Activated CD4-positive, alpha-beta T cell treated with anti-CD3 and anti-CD28 coated beads for 36 hours (primary cell): Measurements from ENCODE around the gene SIRPG. TPM values are rescaled to one million over a fixed set of nuclear protein-coding genes. Genes with fewer than 3 reads are reported as not detected.

Experiments
- ATAC-seq: fragments of 200-7000 bp; cut with Tn5 transposase; one replicate; pipeline ENCODE4 v1.10.0; 2021; ENCODE audit warnings: mild to moderate bottlenecking, moderate library complexity
- CTCF ChIA-PET: fragments of 350-600 bp; sonication (Branson Sonifier 250); formaldehyde crosslinking; loops from one replicate; lab custom pipeline; 2021; ENCODE audit warnings: antibody characterized with exemption; lab: Charles Lee
- POLR2A ChIA-PET: fragments of 350-600 bp; sonication (Branson Sonifier 250); formaldehyde crosslinking; loops from one replicate; lab custom pipeline; 2021; ENCODE audit warnings: antibody characterized with exemption, inconsistent platforms; lab: Charles Lee
- DNase-seq: peaks from one replicate; pipeline ENCODE4 v3.0.0-alpha.2; 2020
- H3K27ac Mint-ChIP-seq: one replicate; pipeline ENCODE4 v1.8.0; 2021; ENCODE audit warnings: mixed read lengths
- H3K27me3 Mint-ChIP-seq: one replicate; pipeline ENCODE4 v1.8.0; 2021; ENCODE audit warnings: mixed read lengths
- H3K36me3 Mint-ChIP-seq: one replicate; pipeline ENCODE4 v1.8.0; 2021; ENCODE audit warnings: low read depth, mixed read lengths
- H3K4me1 Mint-ChIP-seq: one replicate; pipeline ENCODE4 v1.8.0; 2021; ENCODE audit warnings: mixed read lengths
- H3K4me3 Mint-ChIP-seq: one replicate; pipeline ENCODE4 v1.8.0; 2021; ENCODE audit warnings: mild to moderate bottlenecking, moderate library complexity, mixed read lengths
- H3K9me3 Mint-ChIP-seq: one replicate; pipeline ENCODE4 v1.8.0; 2021; ENCODE audit warnings: low read depth, mixed read lengths
- intact Hi-C, 2 experiments: fragments of 100-400 bp; cut with DNase I in 1 of 2; cut with micrococcal nuclease in 1 of 2; formaldehyde crosslinking; loops; one replicate each; pipeline versions ENCODE4 v1.14.2 to v1.15.1; 2022 to 2024; cut with DNase I, micrococcal nuclease
- total RNA-seq, 2 experiments: library from RNA; stranded (reverse); gene quantifications; one replicate each; pipeline ENCODE4 v1.2.3, GENCODE V29; 2021

Gene SIRPG
- total RNA-seq, 2 experiments from 2014 or later: 34.3 to 48.7 TPM

DNA sequence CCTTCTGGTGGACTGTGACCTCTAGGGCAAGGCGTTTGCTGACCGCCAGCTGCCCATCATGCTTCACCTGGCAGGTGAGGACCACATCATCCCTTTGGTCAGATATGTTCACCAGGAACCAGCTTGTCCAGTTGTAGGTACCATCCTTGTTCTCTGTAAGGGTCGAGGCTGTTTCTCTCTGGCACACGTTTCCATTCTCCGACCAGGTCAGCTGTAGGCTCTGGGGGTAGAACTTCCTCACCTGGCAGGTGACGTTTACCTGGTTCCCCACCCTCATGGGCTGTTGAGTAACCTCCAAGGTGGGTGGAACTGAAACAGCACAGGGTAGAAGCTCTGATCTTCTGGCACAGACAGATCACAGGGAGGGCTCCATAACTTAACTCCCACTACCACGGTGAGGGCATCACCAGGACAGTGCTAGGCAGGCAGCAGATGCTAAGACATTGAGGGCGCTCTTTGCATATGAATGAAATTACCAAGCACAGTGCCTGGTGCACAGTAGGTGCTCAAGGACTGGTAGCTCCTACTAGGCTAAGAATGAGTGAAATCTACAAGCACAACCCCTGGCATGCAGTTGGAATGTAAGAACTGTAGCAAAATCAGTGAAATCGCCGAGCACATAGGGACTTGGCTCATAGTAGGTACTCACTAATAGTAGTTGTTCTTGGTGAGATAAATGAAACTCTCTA lies 22.1 kb downstream of the SIRPG start:
- Mint-ChIP-seq H3K27ac (no peak overlapping the region), H3K27me3 (no peaks in the 10 kb centered on the region), H3K36me3 (peaks cover 58% of the 10 kb centered on the region), H3K4me3 (no peak overlapping the region), H3K4me1 (peaks cover 47% of the 10 kb centered on the region), H3K9me3 (peaks cover 6% of the 10 kb centered on the region)
- ChIA-PET POLR2A (interaction anchor here (0.6 kb wide), 1 partner anchor 41 kb away, joined by 8 read pairs; no protein-coding TSS in a partner anchor), CTCF (interaction anchor here (0.6 to 0.7 kb wide), 2 partner anchors 82 to 1033 kb away, joined by 3 to 4 read pairs; no protein-coding TSS in a partner anchor)
- intact Hi-C loops: no loop called here
- ATAC-seq (no peak), DNase-seq (no peak)

- Mint-ChIP-seq H3K27ac (peak overlapping the region; percentile 5), H3K4me1 (peaks cover 55% of the 10 kb centered on the region), H3K27me3 (no peaks in the 10 kb centered on the region), H3K36me3 (peaks cover 61% of the 10 kb centered on the region), H3K9me3 (no peaks in the 10 kb centered on the region), H3K4me3 (no peak overlapping the region)
- intact Hi-C loops: loop anchor here (2.0 to 5.0 kb wide), 4 partner anchors 19 to 99 kb away; partner anchors contain the start of gene SIRPD (in 1 of the 2)
- ChIA-PET POLR2A (no interaction called here), CTCF (no interaction called here)
- ATAC-seq: no peak
- no peak for DNase-seq
Measured at GRCh38 chr20:1633535-1633934, 24.0 kb downstream of the SIRPG start.

GRCh38 chr20:1632178-1632577 lies 25.4 kb downstream of the SIRPG start:
- POLR2A ChIA-PET: no interaction called here
- intact Hi-C loops: loop anchor here (2.0 to 5.0 kb wide), 4 partner anchors 21 to 100 kb away; partner anchors contain the start of gene SIRPD (in 1 of the 2)
- H3K27me3 Mint-ChIP-seq: no peaks in the 10 kb centered on the region

GRCh38 chr20:1631309-1632151 lies 26.0 kb downstream of the SIRPG start:
- peaks cover 59% of the 10 kb centered on the region for H3K36me3 Mint-ChIP-seq
- ATAC-seq (no peak), DNase-seq (no peak)
- CTCF ChIA-PET: interaction anchor here (0.7 kb wide), 1 partner anchor 76 kb away, joined by 3 read pairs; no protein-coding TSS in a partner anchor
- POLR2A ChIA-PET: no interaction called here
- no peaks in the 10 kb centered on the region for H3K9me3 Mint-ChIP-seq
- H3K27ac Mint-ChIP-seq: peak overlapping the region; percentile 74
- H3K4me3 Mint-ChIP-seq: peak overlapping the region; percentile 15
- intact Hi-C loops: loop anchor here (2.0 to 5.0 kb wide), 4 partner anchors 21 to 101 kb away; partner anchors contain the start of gene SIRPD (in 1 of the 2)
- H3K27me3 Mint-ChIP-seq: no peaks in the 10 kb centered on the region
- peaks cover 60% of the 10 kb centered on the region for H3K4me1 Mint-ChIP-seq

More at GRCh38 chr20:1632178-1632577, 25.4 kb downstream of the SIRPG start:
- H3K9me3 Mint-ChIP-seq: no peaks in the 10 kb centered on the region
- peak overlapping the region; percentile 74 for H3K27ac Mint-ChIP-seq
- DNase-seq: peak; percentile 75
- peaks cover 65% of the 10 kb centered on the region for H3K36me3 Mint-ChIP-seq
- peaks cover 60% of the 10 kb centered on the region for H3K4me1 Mint-ChIP-seq
- CTCF ChIA-PET: no interaction called here
- H3K4me3 Mint-ChIP-seq: peak overlapping the region; percentile 15
- peak; percentile 91 for ATAC-seq

GRCh38 chr20:1630186-1630585 lies 27.4 kb downstream of the SIRPG start:
- Mint-ChIP-seq H3K27ac (no peak overlapping the region), H3K4me1 (peaks cover 72% of the 10 kb centered on the region)
- POLR2A ChIA-PET: no interaction called here

GRCh38 chr20:1629321-1629720 lies 28.3 kb downstream of the SIRPG start:
- peaks cover 42% of the 10 kb centered on the region for H3K36me3 Mint-ChIP-seq
- peaks cover 78% of the 10 kb centered on the region for H3K4me1 Mint-ChIP-seq
- intact Hi-C loops: no loop called here
- POLR2A ChIA-PET: no interaction called here
- DNase-seq (no peak), ATAC-seq (no peak)
- no peak overlapping the region for H3K27ac Mint-ChIP-seq
- no peak overlapping the region for H3K4me3 Mint-ChIP-seq
- H3K27me3 Mint-ChIP-seq: no peaks in the 10 kb centered on the region
- CTCF ChIA-PET: no interaction called here
- no peaks in the 10 kb centered on the region for H3K9me3 Mint-ChIP-seq

More at GRCh38 chr20:1630186-1630585, 27.4 kb downstream of the SIRPG start:
- ATAC-seq: no peak
- intact Hi-C loops: loop anchor here (5.0 kb wide), 3 partner anchors 57 to 102 kb away; partner anchors contain the start of gene SIRPD (in 1 of the 2)
- CTCF ChIA-PET: no interaction called here
- DNase-seq: no peak
- Mint-ChIP-seq H3K4me3 (no peak overlapping the region), H3K27me3 (no peaks in the 10 kb centered on the region), H3K9me3 (no peaks in the 10 kb centered on the region), H3K36me3 (peaks cover 47% of the 10 kb centered on the region)

GRCh38 chr20:1628621-1629020 lies 29.0 kb downstream of the SIRPG start:
- ChIA-PET POLR2A (no interaction called here), CTCF (no interaction called here)
- Mint-ChIP-seq H3K9me3 (no peaks in the 10 kb centered on the region), H3K4me3 (no peak overlapping the region), H3K27ac (no peak overlapping the region), H3K4me1 (peaks cover 80% of the 10 kb centered on the region), H3K27me3 (no peaks in the 10 kb centered on the region), H3K36me3 (peaks cover 37% of the 10 kb centered on the region)
- intact Hi-C loops: no loop called here
- ATAC-seq: no peak
- DNase-seq: no peak

DNA sequence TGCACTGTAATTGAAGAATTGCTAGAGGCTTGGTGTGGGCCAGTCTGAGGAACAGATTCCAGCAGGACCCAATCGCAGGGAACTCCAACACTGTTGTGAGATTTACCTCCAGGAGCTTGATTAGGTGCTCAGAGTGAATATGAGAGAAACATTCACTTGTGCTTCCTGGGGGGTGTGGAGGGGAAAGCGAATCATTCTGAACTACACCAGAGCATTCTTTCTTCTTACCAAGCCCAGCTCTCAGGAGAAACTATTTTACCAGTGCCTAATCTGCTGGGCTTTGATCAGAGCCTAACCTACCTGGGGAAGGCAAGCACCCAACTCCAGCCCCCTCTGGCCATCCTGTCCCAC lies 30.4 kb downstream of the SIRPG start:
- peaks cover 32% of the 10 kb centered on the region for H3K36me3 Mint-ChIP-seq
- ChIA-PET CTCF (no interaction called here), POLR2A (no interaction called here)
- intact Hi-C loops: no loop called here
- no peaks in the 10 kb centered on the region for H3K9me3 Mint-ChIP-seq
- H3K4me3 Mint-ChIP-seq: no peak overlapping the region
- H3K27me3 Mint-ChIP-seq: no peaks in the 10 kb centered on the region
- H3K27ac Mint-ChIP-seq: peak overlapping the region; percentile 5
- ATAC-seq (peak; percentile 17), DNase-seq (no peak)
- peaks cover 81% of the 10 kb centered on the region for H3K4me1 Mint-ChIP-seq

GRCh38 chr20:1626528-1627199 lies 30.9 kb downstream of the SIRPG start:
- intact Hi-C loops: no loop called here
- no peak overlapping the region for H3K4me3 Mint-ChIP-seq
- no peak for DNase-seq
- peak; percentile 20 for ATAC-seq
- ChIA-PET CTCF (no interaction called here), POLR2A (no interaction called here)
- H3K9me3 Mint-ChIP-seq: no peaks in the 10 kb centered on the region
- H3K4me1 Mint-ChIP-seq: peaks cover 81% of the 10 kb centered on the region
- peaks cover 28% of the 10 kb centered on the region for H3K36me3 Mint-ChIP-seq
- H3K27me3 Mint-ChIP-seq: no peaks in the 10 kb centered on the region
- peak overlapping the region; percentile 76 for H3K27ac Mint-ChIP-seq

DNA sequence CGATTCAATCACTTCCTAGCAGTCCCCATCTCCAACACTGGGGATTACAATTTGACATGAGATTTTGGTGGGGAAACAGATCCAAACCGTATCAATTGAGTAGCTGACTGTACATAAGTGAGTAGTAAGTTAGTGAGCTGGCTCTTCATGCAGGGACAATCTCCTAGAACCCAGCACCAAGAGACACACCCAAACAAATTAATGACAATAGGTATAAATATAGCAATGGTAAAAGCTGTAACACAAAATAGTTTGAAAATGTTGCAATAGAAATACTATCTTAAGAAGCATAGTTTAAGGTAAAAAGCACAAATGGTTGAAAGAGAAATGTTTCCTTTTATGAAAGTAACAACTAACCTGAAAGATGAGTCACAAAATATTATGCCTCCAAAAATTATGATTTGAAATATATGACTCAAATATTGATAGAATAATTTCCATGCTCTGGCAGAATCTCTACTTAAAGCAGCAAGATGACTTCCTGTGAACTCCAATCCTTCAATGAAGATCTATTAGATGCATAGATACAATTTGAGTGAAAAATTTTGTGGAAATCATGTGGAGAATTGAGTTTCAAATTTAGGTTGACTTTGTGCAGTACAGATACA lies 32.4 kb downstream of the SIRPG start:
- Mint-ChIP-seq H3K27ac (peak overlapping the region; percentile 72), H3K4me1 (peaks cover 86% of the 10 kb centered on the region), H3K9me3 (no peaks in the 10 kb centered on the region), H3K36me3 (peaks cover 19% of the 10 kb centered on the region), H3K27me3 (no peaks in the 10 kb centered on the region), H3K4me3 (peak overlapping the region; percentile 8)
- DNase-seq (no peak), ATAC-seq (peak; percentile 71)
- CTCF ChIA-PET: interaction anchor here (0.7 to 2.0 kb wide), 5 partner anchors 23 to 152 kb away, joined by 3 to 7 read pairs (median 4); partner anchors contain the start of gene SIRPD
- POLR2A ChIA-PET: no interaction called here
- intact Hi-C loops: loop anchor here (1.0 to 2.0 kb wide), 4 partner anchors 35 to 300 kb away; no protein-coding TSS in a partner anchor
